HG03280 (cell line): ENCODE measurements around the gene ZNF385D.

Source experiments
- ATAC-seq: cut with Tn5 transposase; IDR thresholded peaks from one replicate; pipeline ENCODE4 v1.9.1; 2021; ENCODE audit warnings: mild to moderate bottlenecking, moderate library complexity; ENCODE audit not compliant: unreplicated experiment

The ZNF385D gene, protein sequence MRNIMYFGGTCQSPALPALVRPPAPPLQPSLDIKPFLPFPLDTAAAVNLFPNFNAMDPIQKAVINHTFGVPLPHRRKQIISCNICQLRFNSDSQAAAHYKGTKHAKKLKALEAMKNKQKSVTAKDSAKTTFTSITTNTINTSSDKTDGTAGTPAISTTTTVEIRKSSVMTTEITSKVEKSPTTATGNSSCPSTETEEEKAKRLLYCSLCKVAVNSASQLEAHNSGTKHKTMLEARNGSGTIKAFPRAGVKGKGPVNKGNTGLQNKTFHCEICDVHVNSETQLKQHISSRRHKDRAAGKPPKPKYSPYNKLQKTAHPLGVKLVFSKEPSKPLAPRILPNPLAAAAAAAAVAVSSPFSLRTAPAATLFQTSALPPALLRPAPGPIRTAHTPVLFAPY

DNA sequence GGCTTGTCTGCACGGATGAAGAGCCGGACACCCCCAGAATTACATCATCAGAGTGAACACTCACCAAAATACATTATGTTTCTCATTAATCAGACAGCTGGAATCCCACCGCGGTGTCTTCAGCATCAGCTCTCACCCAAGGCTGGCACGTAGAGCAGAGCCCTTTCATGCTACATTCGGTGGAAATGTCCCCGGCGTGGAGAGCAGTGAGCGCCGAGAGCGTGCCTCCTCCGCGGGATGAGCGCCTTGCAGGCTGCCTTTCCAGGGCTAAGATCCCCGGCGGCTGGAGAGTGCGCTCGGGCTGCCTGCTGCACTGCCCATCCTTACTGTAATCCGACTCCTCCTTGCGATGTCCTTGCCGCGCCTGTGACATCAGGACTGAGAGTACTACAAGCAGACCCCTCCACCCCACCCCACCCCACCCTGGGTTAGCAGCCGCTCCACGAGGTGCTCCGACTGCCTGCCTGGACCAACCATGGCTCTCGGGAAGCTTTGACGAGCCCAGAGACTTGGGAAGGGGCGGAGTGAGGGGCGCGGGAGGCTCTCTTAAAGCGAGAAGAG is at the start of gene ZNF385D:
TSS of gene ZNF385D (minus strand) at position 380 of the 561 bp plus-strand sequence. CDS start at position 86, 294 bp downstream.
- ATAC-seq: no peak

DNA sequence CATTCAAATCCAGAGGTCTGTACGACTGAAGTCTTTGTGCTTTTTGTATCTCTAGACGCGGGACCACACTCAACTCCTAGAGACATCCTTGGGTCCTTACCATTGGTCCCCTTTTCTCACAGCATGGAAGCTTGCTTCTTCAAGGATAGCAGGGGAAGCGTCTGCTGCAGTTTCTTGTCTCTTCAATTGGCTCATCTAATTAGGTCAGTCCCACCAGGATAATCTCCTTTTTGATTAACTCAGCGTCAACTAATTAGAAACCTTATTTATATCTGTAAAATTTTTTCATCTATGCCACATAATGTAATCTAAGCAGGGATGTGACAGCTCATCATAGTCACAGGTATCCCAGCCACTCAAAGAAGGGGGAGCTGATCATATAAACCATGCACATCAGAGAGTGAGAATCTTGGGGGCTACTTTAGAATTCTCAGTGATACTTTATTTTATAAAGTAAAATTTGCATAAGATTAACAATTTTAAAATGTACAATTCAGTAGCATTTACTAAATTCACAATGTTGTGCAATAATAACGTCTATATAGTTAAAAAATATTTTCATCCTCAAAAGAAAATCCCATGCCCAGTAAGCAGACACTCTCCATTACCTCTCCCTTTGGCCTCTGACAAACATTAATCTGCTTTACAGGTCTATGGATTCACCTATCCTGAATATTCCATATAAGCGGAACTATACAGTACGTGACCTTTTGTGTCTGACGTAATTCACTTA is 47.5 kb upstream of the ZNF385D start:
- no peak for ATAC-seq

DNA sequence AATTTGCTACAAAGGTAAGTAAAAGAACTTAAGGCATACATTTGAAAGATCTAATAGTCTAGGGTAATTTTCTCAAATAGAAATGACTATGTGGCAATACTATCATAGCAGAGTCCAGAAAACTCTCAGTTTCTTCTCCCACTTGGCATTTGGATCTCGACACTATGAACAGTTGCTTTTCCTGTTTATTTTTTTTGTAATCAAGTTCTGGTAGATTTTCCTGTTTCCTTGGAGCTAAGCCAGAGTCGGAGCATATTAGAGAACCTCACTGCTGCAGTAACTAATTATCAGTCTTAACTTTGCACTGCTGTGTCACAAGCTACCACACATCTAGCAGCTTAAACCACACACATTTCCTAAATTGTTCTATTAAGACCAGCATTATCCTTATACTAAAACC is 44.9 kb upstream of the ZNF385D start:
- ATAC-seq: no peak

DNA sequence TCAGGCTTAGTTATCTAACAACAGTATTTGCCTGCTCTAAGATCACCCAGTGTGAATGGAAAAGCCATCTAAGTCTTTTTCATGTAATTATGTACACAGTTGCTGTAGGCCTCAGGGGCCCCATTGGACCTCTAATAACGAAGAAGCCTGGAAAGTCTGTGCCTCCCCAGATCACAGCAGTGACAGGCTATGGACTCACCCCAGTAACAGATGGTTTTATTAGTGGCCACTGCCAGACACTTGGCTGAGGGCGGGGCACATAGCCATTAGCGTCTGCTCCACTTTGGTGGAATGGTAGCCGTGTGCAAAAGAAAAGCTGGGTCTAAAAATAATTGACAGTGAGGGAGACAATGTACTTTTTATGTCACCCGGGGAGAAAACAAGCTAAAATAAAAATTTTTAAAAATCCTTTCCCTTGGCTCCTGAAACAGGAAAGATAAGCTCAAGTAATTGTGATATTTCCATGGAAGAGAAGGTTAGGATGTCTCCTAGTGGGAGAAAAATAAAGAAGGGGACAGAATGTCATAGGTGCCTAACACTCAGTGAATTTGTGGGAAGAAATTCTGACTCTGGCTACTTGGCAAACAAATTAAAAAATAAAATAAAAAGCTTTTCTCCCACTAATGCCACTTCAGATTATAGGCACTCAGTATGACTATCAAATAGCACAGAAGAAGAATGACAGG is 44.3 kb upstream of the ZNF385D start:
- no peak for ATAC-seq

DNA sequence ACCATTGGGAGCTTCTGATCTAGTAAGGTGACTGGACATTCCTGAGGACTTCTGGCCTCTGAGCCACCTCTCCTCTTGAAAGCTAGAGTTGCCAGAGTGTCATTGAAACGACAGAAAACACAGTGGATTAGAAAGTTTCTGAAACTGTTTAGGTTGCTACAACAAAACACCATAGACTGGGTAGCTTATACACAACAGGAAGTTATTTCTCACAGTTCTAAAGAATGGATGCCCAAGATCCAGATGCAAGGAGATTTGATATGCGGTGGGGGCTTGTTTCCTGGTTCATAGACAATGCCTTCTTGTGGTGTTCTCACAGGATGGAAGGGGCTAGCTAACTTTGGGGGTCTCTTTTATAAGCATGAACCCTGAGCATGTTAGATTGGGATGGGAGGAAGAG is 43.3 kb upstream of the ZNF385D start:
- ATAC-seq: no peak

DNA sequence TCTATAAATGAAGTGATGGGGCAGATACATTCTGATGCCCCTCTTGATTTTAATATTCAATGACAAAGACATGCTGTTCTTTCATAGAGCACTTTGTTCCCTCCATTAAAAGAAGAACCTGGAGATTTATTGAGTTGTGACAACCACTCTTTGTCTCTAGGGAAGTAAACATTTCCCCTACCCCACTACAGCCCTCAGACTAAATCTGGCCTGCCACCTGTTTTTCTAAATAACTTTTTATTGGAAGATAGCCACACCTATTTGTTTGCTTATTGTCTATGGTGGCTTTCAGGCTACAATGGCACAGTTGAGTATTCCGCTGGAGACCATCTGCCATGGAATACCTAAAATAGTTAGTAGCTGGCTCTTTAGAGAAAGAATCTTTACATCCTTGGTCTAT is 41.2 kb upstream of the ZNF385D start:
- no peak for ATAC-seq

DNA sequence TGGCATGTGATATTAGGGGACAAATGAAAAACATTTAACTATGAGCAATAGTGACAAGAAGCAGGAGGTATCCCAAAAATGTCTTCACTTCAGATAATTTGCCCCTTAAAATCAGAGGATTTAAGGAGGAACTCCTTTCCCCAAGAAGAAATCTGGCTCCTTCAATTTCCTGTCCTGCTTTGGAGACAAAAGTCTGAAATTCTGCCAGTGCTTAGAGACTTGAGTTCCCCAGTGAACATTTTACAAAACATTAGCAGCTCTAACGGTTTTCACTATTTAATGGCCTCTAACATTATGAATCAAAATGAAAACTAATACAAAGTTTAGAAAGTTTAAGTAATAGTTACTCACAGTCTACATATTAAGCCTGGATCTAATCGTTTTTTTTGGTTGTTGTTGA is 40.3 kb upstream of the ZNF385D start:
- ATAC-seq: no peak

DNA sequence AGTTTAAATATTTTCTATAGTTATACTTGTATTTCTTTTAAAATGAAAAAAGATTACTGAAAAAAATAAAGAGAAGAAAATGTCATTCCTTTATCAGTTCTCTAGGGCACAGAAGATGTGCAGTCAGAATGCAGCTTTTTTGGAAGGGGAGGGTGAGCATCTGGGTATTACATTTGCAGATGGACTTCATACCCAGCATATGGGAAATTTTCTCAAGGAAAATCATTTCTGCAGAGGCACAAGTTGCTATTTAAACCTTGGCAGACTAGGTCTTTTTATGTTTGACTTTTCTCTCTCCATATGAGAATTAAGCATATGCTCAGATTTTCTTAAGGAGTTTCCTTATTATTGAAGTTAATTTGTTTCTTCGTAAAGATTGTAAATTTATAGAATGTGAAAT is 39.5 kb upstream of the ZNF385D start:
- ATAC-seq: no peak

DNA sequence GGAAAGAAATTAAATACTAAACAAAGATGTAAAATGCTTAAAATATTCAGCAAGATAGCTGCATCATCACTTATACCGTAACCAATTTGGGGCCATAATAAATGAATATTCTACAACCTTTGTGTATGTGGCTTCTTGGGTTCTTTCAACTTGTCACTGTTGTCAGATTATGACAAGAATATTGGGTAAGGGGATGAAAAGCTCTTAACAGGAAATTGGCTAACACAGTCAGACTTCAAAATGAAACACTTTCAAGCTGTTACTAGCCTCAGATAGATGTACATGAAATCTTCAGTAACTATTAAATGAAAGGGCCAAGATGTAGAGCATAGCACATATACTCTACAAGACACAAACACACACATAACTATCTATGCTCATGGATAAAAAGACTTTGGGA is 38.7 kb upstream of the ZNF385D start:
- no peak for ATAC-seq

DNA sequence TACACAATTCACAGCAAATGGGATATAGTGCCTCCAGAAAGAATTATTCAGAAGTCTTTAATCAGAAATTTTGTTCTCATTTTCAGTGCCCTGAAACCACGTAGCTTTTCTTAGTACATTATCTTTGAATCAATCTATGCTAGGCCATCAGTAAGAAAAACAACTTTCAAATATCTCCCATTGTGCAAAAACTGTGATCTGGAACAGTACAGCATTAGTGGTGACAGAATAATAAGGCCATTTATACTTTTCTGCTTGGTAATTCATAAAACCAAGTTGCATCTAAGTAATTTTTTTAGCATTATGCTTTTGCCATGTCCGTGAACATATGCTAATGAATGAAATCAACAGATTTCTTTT is 35.4 kb upstream of the ZNF385D start:
- ATAC-seq: no peak

DNA sequence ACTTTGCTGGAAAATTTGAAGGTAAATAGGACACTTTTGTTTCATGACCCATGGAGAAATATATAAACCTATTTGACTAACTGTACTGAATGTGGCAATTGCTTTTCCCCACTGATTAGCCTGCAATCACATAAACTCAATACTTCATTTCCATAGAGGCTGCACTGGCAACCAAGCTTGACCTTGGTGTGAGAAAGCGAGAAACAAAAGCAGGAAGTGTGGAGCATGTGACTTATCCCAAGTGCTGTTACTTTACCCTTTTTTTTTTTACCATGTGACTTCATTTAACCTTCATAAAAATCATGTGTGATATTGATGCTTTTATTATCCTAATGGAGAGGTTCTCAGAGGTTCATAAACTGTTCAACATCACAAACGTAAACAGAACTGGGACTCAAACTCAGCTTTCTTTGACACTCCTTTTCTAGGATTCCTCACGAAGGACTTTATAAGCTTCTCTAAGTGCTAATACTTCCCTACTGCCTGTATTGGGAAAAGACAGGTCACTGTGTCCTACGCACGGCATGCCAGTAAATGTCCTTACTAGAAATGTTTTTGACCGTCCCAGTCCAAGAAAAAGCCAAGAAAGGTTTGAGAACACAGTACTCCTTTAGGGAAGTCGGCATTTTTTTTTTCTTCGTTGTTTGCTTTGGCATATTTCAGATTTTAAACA is 34.9 kb upstream of the ZNF385D start:
- no peak for ATAC-seq

DNA sequence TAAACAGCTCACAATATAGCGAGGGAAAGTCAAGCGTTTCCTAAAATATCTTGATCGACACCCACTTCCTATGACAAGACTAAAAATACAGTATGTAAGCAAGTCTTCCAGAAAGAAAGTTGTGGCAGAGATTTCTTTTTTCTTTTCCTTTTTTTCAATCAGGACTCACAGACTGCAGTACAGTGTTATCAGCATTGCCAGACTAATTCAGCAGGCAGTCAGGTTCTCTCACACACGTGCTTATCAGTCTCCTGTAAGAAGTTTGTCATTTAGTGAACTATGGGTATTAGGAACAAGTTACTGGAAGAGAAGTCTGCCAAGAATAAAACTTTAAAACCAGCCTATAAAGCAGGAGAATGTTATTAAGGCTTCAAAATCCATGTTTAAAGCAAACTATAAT is 32.8 kb upstream of the ZNF385D start:
- no peak for ATAC-seq

DNA sequence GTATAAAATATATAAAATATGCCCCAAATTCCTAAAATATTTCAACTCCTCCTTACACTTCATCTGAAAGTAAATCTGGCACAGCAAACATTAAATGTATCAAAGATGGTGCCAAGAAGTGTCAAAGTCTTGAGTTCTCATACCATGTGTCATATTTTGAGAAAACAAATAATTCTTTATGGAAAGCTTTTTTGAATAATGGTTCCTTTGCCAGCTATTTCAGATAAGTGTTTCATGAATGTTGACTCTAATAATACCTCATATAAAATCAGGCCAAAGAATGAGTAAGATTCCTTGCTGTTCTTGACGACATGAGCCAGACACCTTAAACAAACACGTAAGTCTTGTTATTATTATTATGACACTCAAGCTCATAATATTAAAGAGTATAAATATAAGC is 30.3 kb upstream of the ZNF385D start:
- no peak for ATAC-seq

DNA sequence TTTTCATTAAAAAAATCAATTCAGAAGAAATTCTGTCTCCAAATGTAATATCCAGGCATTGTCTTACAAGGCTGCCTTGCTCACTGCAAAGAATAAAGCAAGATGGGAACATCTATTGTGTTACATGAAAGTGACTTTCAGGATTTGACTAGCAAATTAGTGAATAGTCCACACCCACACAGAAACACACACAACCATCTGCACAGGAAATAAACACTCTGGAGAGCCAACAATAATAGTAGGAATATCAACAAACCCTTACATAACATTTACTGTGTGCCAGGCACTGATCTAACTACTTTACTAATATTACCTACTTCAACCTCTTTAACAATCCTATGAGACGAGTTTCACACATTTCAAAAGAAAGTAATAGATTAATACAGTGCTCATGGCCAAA is 28.9 kb upstream of the ZNF385D start:
- no peak for ATAC-seq

DNA sequence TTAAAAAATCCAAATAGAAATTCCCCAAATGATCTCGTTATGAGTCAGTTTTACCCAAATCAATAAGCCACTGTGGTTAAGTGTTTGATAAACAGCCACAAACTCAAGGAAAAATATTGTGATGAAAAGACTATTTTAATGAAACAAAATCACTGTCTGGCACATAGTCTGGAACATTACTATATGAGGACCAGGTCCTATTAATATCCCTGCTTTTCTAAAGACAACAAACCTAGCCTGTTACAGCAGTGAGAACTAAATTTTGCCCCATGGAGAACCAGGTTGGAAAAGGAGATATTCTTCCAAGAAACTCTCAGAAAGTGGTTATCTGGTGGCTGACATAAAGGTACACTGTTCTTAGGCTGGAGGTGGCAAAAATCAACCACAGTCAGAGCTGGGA is 27.7 kb upstream of the ZNF385D start:
- no peak for ATAC-seq

DNA sequence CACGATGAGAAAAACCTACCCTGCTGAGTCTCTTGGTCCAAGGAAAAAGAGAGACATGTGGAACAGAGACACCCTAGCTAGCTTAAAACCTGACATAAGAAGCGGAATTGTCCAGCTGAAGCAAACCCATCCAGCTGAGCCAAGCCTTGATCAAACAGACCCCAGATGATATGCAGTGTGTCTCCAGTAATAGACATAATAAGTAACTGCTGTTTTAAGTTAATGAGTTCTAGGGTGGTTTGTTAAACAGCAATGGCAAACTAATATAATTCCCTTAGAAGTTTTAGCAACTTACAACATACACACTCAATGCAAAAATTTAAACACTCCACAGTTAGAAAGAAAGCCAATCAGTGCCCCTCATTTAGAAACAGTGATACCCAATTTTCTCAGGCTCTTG is 26.8 kb upstream of the ZNF385D start:
- no peak for ATAC-seq

DNA sequence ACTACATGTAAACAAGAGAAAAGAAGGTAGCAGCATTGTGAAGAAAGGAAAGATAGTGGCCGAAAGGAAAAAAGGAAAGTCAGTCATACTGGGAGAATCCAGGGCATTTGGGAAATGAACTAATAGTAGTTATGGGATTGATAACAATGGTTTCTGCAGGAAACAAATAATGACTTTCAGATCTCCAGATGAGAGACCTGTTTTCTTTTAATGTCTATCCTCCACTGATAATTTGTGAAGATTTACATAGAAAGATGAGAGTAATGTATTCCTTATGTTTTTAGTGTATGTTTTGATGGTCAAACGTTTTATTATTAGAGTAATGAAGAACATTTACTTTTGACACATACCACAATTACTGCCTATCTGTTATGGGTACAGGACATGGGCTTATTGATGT is 15.0 kb upstream of the ZNF385D start:
- no peak for ATAC-seq

DNA sequence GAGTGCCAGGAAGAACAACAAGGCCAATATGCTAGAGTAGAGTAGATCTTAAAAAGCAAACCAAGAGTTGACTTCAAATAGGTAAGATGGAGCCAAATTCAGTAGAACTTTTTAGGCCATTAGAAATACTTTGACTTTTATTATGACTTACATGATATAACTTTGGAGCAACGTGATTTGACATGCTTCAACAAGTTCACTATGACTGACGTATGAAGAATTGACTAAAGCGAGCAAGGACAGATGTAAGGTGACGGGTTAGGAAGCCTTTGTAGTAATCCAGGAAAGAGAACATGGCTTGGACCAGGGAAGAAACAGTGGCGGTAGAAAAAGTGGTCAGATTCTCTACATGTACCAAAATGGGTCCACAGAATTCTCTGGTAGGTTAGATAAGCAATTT is 4.9 kb upstream of the ZNF385D start:
- no peak for ATAC-seq

DNA sequence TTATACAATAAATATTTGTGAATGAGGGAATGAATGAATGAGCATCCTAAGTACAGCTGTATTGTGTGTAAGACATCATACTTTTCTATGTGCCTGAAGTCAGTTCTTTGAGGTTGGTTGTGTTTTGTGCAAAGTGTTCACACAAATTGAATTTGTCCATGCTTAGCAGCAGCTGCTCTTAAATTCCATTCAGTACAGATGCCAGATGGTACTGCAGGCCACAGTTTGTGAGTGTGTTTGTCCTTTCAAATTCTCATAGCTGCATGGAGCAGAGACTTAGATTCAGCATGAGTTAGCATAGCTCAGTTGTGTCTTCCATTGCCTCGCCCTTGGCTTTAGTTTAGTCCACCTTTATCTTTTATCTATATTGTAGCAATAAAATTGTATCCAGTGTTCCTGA is 3.8 kb upstream of the ZNF385D start:
- ATAC-seq: no peak

DNA sequence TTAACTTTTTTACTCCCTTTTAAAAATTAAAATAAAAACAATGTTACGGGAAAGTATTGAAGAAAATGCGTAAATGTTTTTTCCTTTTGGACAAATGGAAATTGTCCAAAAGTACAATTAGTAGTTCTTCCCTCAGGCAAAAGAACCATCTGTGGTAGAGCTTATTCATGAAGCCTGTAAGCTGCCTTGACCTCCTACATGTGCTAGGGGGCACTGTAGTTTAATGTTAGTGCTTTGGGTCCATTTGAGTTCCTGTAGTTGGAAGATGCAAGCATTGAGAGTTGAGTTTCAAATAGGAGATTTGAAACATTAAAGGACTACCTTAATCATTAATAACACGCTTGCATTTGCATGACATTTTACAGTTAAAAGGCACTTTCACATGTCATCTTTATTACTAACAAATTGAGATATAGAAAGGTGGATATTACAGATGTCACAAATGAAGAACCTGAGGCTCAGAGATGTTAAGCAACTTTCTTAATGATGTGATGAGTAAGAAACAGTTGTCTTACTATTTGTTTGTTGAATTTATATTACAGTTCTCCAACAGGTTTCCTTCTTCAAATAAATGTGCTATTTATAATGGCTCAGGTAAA is 1.8 kb upstream of the ZNF385D start:
- no peak for ATAC-seq

DNA sequence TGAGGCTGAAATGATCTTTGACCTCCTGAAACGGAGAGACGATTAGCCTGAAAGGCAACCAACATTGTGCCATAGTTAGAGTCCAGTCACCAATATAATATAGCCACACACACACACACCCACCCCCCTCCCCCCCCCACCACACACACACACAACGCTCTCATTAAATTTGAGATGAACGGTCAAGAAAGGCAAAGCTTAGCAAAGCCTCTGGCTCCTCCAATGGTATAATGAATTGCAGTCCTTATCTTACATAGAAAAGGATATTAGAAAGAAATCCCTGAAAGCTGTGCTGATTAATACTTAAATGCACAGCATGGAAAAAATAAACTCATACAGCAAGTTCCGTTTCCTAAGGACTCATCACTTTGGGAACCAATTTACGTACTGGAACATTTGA is 876 bp upstream of the ZNF385D start:
- ATAC-seq: no peak
